Spleen (tissue), 11 donors: ENCODE measurements around the gene PLPP1. TPM values are rescaled to one million over a fixed set of nuclear protein-coding genes. Genes with fewer than 3 reads are reported as not detected.

Source experiments
- DNase-seq: peaks from one replicate; pipeline ENCODE4 v3.0.0-alpha.2; 2020
- H3K27ac ChIP-seq, 8 donors: fragments of 200-600 bp; sonication (generic) in 7 of 8; 1 replicate in 4 of 8; 2 replicates in 4 of 8; pipeline versions ENCODE4 v1.5.0 to v1.8.0; 2016 to 2021; ENCODE audit warnings: inconsistent platforms in 4 of 8, mild to moderate bottlenecking in 4 of 8, moderate library complexity in 1 of 8
- H3K27me3 ChIP-seq, 7 donors: fragments of 200-600 bp; sonication (generic) in 6 of 7; replicated peaks in 1 of 7; 1 replicate in 4 of 7; 2 replicates in 3 of 7; pipeline versions ENCODE4 v1.5.0 to v1.8.0; 2016 to 2021; ENCODE audit warnings: inconsistent platforms in 3 of 7, mild to moderate bottlenecking in 1 of 7
- H3K36me3 ChIP-seq, 6 donors: fragments of 200-600 bp; sonication (generic) in 5 of 6; 1 replicate in 4 of 6; 2 replicates in 2 of 6; pipeline versions ENCODE4 v1.5.0 to v1.8.0; 2016 to 2021; ENCODE audit warnings: inconsistent platforms in 2 of 6
- H3K4me1 ChIP-seq, 6 donors: fragments of 200-600 bp; sonication (generic) in 5 of 6; 1 replicate in 3 of 6; 2 replicates in 3 of 6; pipeline versions ENCODE4 v1.5.0 to v1.8.0; 2016 to 2021; ENCODE audit warnings: inconsistent platforms in 3 of 6
- H3K4me3 ChIP-seq, 8 donors: fragments of 200-600 bp; sonication (generic) in 7 of 8; 1 replicate in 4 of 8; 2 replicates in 4 of 8; pipeline versions ENCODE4 v1.5.0 to v1.8.0; 2016 to 2021; ENCODE audit warnings: inconsistent platforms in 4 of 8, mild to moderate bottlenecking in 4 of 8, moderate library complexity in 2 of 8
- H3K9me3 ChIP-seq, 8 donors: fragments of 200-600 bp; sonication (generic) in 7 of 8; 1 replicate in 4 of 8; 2 replicates in 4 of 8; pipeline versions ENCODE4 v1.5.0 to v1.8.0; 2016 to 2021; ENCODE audit warnings: inconsistent platforms in 4 of 8
- CTCF ChIP-seq, 11 experiments: fragments of 200-600 bp in 7 of 11; fragments of 450-650 bp in 4 of 11; sonication (generic) in 4 of 11; IDR thresholded peaks in 8 of 11; conservative IDR thresholded peaks in 3 of 11; 1 replicate in 7 of 11; 2 replicates in 4 of 11; pipeline versions ENCODE4 v1.4.0 to v1.8.0; 2016 to 2021; ENCODE audit warnings: antibody characterized with exemption in 11 of 11, inconsistent platforms in 4 of 11, mild to moderate bottlenecking in 1 of 11
- POLR2A ChIP-seq, 3 donors: fragments of 450-650 bp; IDR thresholded peaks; one replicate each; pipeline ENCODE4 v1.5.1; 2017; ENCODE audit warnings: antibody characterized with exemption in 3 of 3, mild to moderate bottlenecking in 1 of 3
- POLR2AphosphoS5 ChIP-seq, 3 donors: sonication (generic); formaldehyde crosslinking; IDR thresholded peaks; one replicate each; pipeline ENCODE4 v1.5.1; 2017; ENCODE audit warnings: antibody characterized with exemption in 3 of 3
- WGBS, 5 donors: extraction: QIAGEN DNeasy Blood & Tissue Kit in 3 of 5; methylation state at CpG; one replicate each; pipeline versions ENCODE4 v1.1.5 to v1.1.7; 2013 to 2018; 5-methylcytosine and 5-hydroxymethylcytosine counted together
- intact Hi-C: fragments of 100-400 bp; cut with DNase I; formaldehyde crosslinking; loops from one replicate; pipeline ENCODE4 v1.15.0; 2023; ENCODE audit warnings: low total_unique reads
- polyA plus RNA-seq, 3 donors: library from polyadenylated mRNA; stranded (reverse); fragments of 200-250 nt; gene quantifications; one replicate each; pipeline ENCODE4 v1.2.1, GENCODE V29; 2013
- total RNA-seq, 7 donors: library from RNA; depleted of rRNA in 3 of 7; stranded (reverse); fragments of >200 nt in 3 of 7; fragmentation: NEBNext Ultra II Directional in 4 of 7; extraction: Animal tissue kit (Norgen Biotek cat#: 25700) in 4 of 7; gene quantifications; one replicate each; pipeline versions ENCODE4 v1.1.0 to v1.2.1, GENCODE V29; 2016 to 2021
- donor health status: healthy with polysubstance abuse.
- donor health status: DM: no; HTN: no; CAD: no; lungs with moderate emphysema.
- donor health status: DM: no; HTN: no; CAD: no.
- donor health status: Bipolar disorder and iron deficiency.
- donor health status: healthy.
- donor health status: DM: no; HTN: no; CAD: no.
- donor health status: DM: yes; HTN: yes; CAD: no.

PLPP1 gene
- total and polyA plus RNA-seq, 10 donors, result 17.0 to 95.5 (median 39.2) TPM

GRCh38 chr5:55547781-55548180 is 13.0 kb upstream of the PLPP1 start:
- Histone ChIP-seq H3K27me3 (peaks cover 0 to 15% (median 0%) of the 10 kb centered on the region in 7 donors), H3K4me3 (no peak overlapping the region), H3K9me3 (no peaks in the 10 kb centered on the region), H3K36me3 (no peaks in the 10 kb centered on the region), H3K27ac (no peak overlapping the region), H3K4me1 (no peaks in the 10 kb centered on the region)
- TF ChIP-seq POLR2A (IDR thresholded peaks at IDR 0.05), result no peak
- no peak for TF ChIP-seq POLR2AphosphoS5 (IDR thresholded peaks at IDR 0.05)
- no peak for TF ChIP-seq CTCF (IDR thresholded peaks at IDR 0.05 in 8 of 11, conservative IDR thresholded peaks at IDR 0.05 in 3 of 11)
- no peak for DNase-seq
- intact Hi-C loops, result no loop called here
- WGBS, 5 donors, result 86 to 93% (median 90%) methylated on average over 2 of the region's 2 CpGs

GRCh38 chr5:55546947-55547346 is 12.2 kb upstream of the PLPP1 start:
- peaks cover 0 to 12% (median 0%) of the 10 kb centered on the region in 7 donors for H3K27me3 ChIP-seq
- H3K9me3 ChIP-seq, result no peaks in the 10 kb centered on the region
- H3K4me3 ChIP-seq, result no peak overlapping the region
- intact Hi-C loops, result no loop called here
- H3K4me1 ChIP-seq, result no peaks in the 10 kb centered on the region
- TF ChIP-seq POLR2A (IDR thresholded peaks at IDR 0.05) (no peak), CTCF (IDR thresholded peaks at IDR 0.05 in 8 of 11, conservative IDR thresholded peaks at IDR 0.05 in 3 of 11) (no peak), POLR2AphosphoS5 (IDR thresholded peaks at IDR 0.05) (no peak)
- H3K27ac ChIP-seq, result no peak overlapping the region
- WGBS, 5 donors, result 67 to 95% (median 86%) methylated on average over 2 of the region's 2 CpGs
- no peaks in the 10 kb centered on the region for H3K36me3 ChIP-seq
- DNase-seq, result no peak

DNA sequence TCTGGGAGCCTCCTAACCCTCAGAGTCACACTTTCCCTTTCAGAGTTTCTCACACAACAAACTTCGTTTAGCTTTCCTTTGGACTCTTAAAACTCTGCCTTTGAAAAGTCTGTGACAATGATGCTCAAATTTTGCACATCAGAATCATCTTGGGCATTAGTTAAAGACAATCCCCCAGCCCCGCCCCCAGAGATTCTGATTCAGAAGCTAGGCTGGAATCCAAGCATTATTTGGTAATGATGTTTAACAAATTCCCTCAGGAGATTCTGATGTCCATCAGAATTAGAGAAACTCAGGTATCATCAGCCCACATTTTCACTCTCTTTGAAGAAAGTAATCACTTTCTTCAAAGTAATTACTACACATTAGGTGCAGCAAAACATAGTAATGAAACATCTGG is 9.6 kb upstream of the PLPP1 start:
- no peak for TF ChIP-seq POLR2AphosphoS5 (IDR thresholded peaks at IDR 0.05)
- no peak for TF ChIP-seq CTCF (IDR thresholded peaks at IDR 0.05 in 8 of 11, conservative IDR thresholded peaks at IDR 0.05 in 3 of 11)
- no peak for TF ChIP-seq POLR2A (IDR thresholded peaks at IDR 0.05)
- no peaks in the 10 kb centered on the region for H3K9me3 ChIP-seq
- no peaks in the 10 kb centered on the region for H3K36me3 ChIP-seq
- peaks cover 0 to 15% (median 5%) of the 10 kb centered on the region in 6 donors for H3K4me1 ChIP-seq
- H3K27me3 ChIP-seq, result peaks cover 0 to 12% (median 0%) of the 10 kb centered on the region in 7 donors
- no peak overlapping the region for H3K27ac ChIP-seq
- no peak for DNase-seq
- H3K4me3 ChIP-seq, result no peak overlapping the region
- intact Hi-C loops, result no loop called here
- WGBS, 5 donors, result 69 to 89% (median 87%) methylated on average over 2 of the region's 2 CpGs

- H3K27me3 ChIP-seq, result no peaks in the 10 kb centered on the region
- H3K27ac ChIP-seq, result peak overlapping the region in 2 of 8 donors; percentile 4 to 17
- TF ChIP-seq POLR2A (IDR thresholded peaks at IDR 0.05), result no peak
- H3K9me3 ChIP-seq, result no peaks in the 10 kb centered on the region
- H3K4me3 ChIP-seq, result no peak overlapping the region
- no peaks in the 10 kb centered on the region for H3K36me3 ChIP-seq
- peaks cover 0 to 32% (median 14%) of the 10 kb centered on the region in 6 donors for H3K4me1 ChIP-seq
- DNase-seq, result no peak
- 85 to 96% (median 91%) methylated on average over 1 of the region's 1 CpG for WGBS, 5 donors
- intact Hi-C loops, result no loop called here
Observed at GRCh38 chr5:55541056-55541635, 6.4 kb upstream of the PLPP1 start.
